MM.1S (cell line): ENCODE results near the gene AHRR.

Experiments used
- DNase-seq: peaks from one replicate; pipeline ENCODE4 v3.0.0-alpha.2; 2015
- H2AFZ ChIP-seq: fragments of 300-600 bp; sonication (generic); 2 replicates; pipeline ENCODE4 v1.6.0; 2016; ENCODE audit warnings: antibody characterized with exemption, low read length
- H3F3A ChIP-seq: fragments of 300-600 bp; sonication (generic); 2 replicates; pipeline ENCODE4 v1.6.1; 2016; ENCODE audit warnings: mild to moderate bottlenecking, antibody characterized with exemption, low read length, moderate library complexity, mixed read lengths; ENCODE audit not compliant: insufficient read depth
- H3K27ac ChIP-seq: fragments of 300-600 bp; sonication (generic); 2 replicates; pipeline ENCODE4 v1.5.1; 2016; ENCODE audit warnings: mild to moderate bottlenecking, low read length
- H3K27me3 ChIP-seq: fragments of 300-600 bp; sonication (generic); replicated peaks from 2 replicates; pipeline ENCODE4 v1.6.0; 2016; ENCODE audit warnings: low read length; ENCODE audit not compliant: insufficient read depth
- H3K36me3 ChIP-seq: fragments of 300-600 bp; sonication (generic); replicated peaks from 2 replicates; pipeline ENCODE4 v1.6.1; 2016; ENCODE audit warnings: mild to moderate bottlenecking, low read length, mixed read lengths; ENCODE audit not compliant: insufficient read depth
- H3K4me1 ChIP-seq: fragments of 300-600 bp; sonication (generic); 2 replicates; pipeline ENCODE4 v1.6.1; 2016; ENCODE audit warnings: low read length, mixed read lengths
- H3K4me2 ChIP-seq: fragments of 300-600 bp; sonication (generic); 2 replicates; pipeline ENCODE4 v1.6.0; 2016; ENCODE audit warnings: low read depth, low read length
- H3K4me3 ChIP-seq: fragments of 300-600 bp; sonication (generic); 2 replicates; pipeline ENCODE4 v1.5.1; 2016; ENCODE audit warnings: low read length, mixed read lengths
- H3K79me2 ChIP-seq: fragments of 300-600 bp; sonication (generic); 2 replicates; pipeline ENCODE4 v1.6.1; 2016; ENCODE audit warnings: mixed run types, low read length, mixed read lengths
- H3K9ac ChIP-seq: fragments of 300-600 bp; sonication (generic); 2 replicates; pipeline ENCODE4 v1.6.1; 2016; ENCODE audit warnings: low read length, mixed read lengths
- H3K9me2 ChIP-seq: fragments of 300-600 bp; sonication (generic); replicated peaks from 2 replicates; pipeline ENCODE4 v1.6.1; 2016; ENCODE audit warnings: mild to moderate bottlenecking, low read length, mixed read lengths; ENCODE audit not compliant: insufficient read depth
- H3K9me3 ChIP-seq: fragments of 300-600 bp; sonication (generic); replicated peaks from 2 replicates; pipeline ENCODE4 v1.6.1; 2016; ENCODE audit warnings: mild to moderate bottlenecking, low read length, mixed read lengths; ENCODE audit not compliant: insufficient read depth
- H4K20me1 ChIP-seq: fragments of 300-600 bp; sonication (generic); 2 replicates; pipeline ENCODE4 v1.6.1; 2016; ENCODE audit warnings: mild to moderate bottlenecking, low read length, moderate library complexity, mixed read lengths; ENCODE audit not compliant: insufficient read depth
- EZH2 ChIP-seq: fragments of 300-600 bp; sonication (generic); optimal IDR thresholded peaks from 2 replicates; pipeline ENCODE3; 2017; ENCODE audit warnings: low read depth, mild to moderate bottlenecking, antibody characterized with exemption, low read length, mixed read lengths
- EZH2phosphoT487 ChIP-seq: fragments of 300-600 bp; sonication (generic); IDR thresholded peaks from 2 replicates; pipeline ENCODE4 v1.6.1; 2018; ENCODE audit warnings: antibody characterized with exemption, low read length
- TF ChIP-seq, protein P1 (sequence below): fragments of 300-600 bp; sonication (generic); IDR thresholded peaks from 2 replicates; pipeline ENCODE4 v1.5.1; 2016; ENCODE audit warnings: antibody characterized with exemption, low read length, mixed read lengths

Gene AHRR

DNA sequence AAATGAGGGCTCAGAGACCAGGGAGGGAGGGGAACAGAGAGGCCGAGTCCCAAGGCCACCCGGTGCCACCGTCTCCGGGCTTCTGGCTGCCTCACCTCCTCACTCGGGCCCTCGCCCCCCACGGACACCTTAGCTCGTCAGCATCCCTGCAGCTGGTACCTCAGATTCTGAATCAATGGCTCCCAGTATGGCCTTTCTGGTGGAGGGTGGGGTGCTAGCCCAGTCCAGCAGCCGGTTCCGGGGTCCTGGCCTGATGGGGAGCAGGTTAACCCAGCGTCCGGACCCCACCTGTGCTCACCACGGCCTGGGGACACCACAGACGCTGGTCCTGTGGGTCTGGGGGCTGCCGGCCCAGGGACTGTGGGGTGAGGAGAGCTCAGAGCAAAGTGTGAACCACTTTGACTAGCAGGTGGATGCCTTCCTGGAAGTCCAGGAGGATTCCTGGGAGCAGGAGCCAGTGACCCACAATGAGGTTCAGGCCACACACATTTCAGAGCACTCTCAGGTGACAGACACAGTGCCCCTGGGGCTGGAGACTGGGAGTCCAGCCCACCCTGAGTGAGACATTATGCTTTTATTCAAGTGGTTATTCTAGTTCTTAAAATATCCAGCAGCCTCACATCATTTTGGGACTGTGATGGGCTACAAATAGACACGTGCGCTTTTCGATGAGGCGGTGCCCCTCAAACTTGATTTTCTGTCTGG is 53.3 kb downstream of the AHRR start:
- H3K9ac ChIP-seq: no peak overlapping the region
- H3K9me2 ChIP-seq: no peaks in the 10 kb centered on the region
- TF ChIP-seq, protein P1, sequence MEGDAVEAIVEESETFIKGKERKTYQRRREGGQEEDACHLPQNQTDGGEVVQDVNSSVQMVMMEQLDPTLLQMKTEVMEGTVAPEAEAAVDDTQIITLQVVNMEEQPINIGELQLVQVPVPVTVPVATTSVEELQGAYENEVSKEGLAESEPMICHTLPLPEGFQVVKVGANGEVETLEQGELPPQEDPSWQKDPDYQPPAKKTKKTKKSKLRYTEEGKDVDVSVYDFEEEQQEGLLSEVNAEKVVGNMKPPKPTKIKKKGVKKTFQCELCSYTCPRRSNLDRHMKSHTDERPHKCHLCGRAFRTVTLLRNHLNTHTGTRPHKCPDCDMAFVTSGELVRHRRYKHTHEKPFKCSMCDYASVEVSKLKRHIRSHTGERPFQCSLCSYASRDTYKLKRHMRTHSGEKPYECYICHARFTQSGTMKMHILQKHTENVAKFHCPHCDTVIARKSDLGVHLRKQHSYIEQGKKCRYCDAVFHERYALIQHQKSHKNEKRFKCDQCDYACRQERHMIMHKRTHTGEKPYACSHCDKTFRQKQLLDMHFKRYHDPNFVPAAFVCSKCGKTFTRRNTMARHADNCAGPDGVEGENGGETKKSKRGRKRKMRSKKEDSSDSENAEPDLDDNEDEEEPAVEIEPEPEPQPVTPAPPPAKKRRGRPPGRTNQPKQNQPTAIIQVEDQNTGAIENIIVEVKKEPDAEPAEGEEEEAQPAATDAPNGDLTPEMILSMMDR: no peak
- TF ChIP-seq EZH2 (no peak), EZH2phosphoT487 (no peak)
- no peaks in the 10 kb centered on the region for H3F3A ChIP-seq
- no peaks in the 10 kb centered on the region for H3K4me1 ChIP-seq
- no peaks in the 10 kb centered on the region for H3K36me3 ChIP-seq
- no peak overlapping the region for H2AFZ ChIP-seq
- H3K9me3 ChIP-seq: no peaks in the 10 kb centered on the region
- no peak overlapping the region for H3K4me2 ChIP-seq
- H3K4me3 ChIP-seq: no peak overlapping the region
- no peak overlapping the region for H3K27ac ChIP-seq
- H4K20me1 ChIP-seq: no peaks in the 10 kb centered on the region
- no peak for DNase-seq
- no peaks in the 10 kb centered on the region for H3K79me2 ChIP-seq
- H3K27me3 ChIP-seq: peaks cover 10% of the 10 kb centered on the region

DNA sequence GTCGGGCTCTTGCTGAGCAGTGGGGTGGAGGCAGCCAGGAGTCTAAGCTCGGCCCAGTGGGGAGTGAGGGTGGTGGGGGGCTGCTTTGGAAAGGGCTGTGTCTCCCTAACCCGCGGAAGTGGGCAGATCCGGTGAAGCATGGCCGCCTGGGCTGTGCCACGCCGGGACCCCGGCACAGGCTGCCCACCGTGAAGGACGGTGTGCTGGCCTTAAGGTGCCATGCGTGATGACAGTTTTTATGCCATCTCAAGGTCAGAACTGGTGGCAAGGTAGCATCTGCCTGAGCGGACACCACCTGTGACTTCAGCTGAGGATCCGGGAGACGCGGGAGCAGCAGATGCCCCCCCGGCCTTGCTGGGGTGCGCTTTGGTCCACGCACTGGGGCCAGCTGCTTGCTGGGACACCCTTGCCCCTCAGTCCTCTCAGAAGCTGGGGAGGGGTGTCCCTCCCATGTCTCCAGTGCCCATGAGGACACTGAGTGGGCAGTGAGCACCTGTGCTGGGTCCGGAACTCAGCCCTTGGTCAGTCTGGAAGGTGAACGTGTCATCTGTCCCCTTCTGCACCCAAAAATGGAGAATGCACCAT is 53.9 kb downstream of the AHRR start:
- H3K9me3 ChIP-seq: no peaks in the 10 kb centered on the region
- no peaks in the 10 kb centered on the region for H3K79me2 ChIP-seq
- H3K4me3 ChIP-seq: no peak overlapping the region
- H4K20me1 ChIP-seq: no peaks in the 10 kb centered on the region
- no peak overlapping the region for H2AFZ ChIP-seq
- no peaks in the 10 kb centered on the region for H3F3A ChIP-seq
- peaks cover 14% of the 10 kb centered on the region for H3K27me3 ChIP-seq
- no peak overlapping the region for H3K9ac ChIP-seq
- H3K9me2 ChIP-seq: no peaks in the 10 kb centered on the region
- no peak overlapping the region for H3K27ac ChIP-seq
- TF ChIP-seq, protein P1: no peak
- no peak for TF ChIP-seq EZH2
- no peak for TF ChIP-seq EZH2phosphoT487
- no peaks in the 10 kb centered on the region for H3K36me3 ChIP-seq
- no peak overlapping the region for H3K4me2 ChIP-seq
- no peak for DNase-seq
- no peaks in the 10 kb centered on the region for H3K4me1 ChIP-seq

- Histone ChIP-seq H3K4me3 (no peak overlapping the region), H3K9me2 (no peaks in the 10 kb centered on the region), H2AFZ (no peak overlapping the region), H3K4me2 (no peak overlapping the region), H3K79me2 (no peaks in the 10 kb centered on the region), H3K27me3 (peaks cover 14% of the 10 kb centered on the region), H3K36me3 (no peaks in the 10 kb centered on the region), H3K9me3 (no peaks in the 10 kb centered on the region), H3K27ac (no peak overlapping the region), H4K20me1 (no peaks in the 10 kb centered on the region), H3F3A (no peaks in the 10 kb centered on the region), H3K4me1 (no peaks in the 10 kb centered on the region), H3K9ac (no peak overlapping the region)
- TF ChIP-seq, protein P1: no peak
- no peak for TF ChIP-seq EZH2phosphoT487
- DNase-seq: no peak
Measured at GRCh38 chr5:375921-376798, 54.6 kb downstream of the AHRR start.
